ENCODE data around the gene GTF2A1. TPM values are rescaled to one million over a fixed set of nuclear protein-coding genes. Genes with fewer than 3 reads are reported as not detected.
"Not testable (repeated sequence)": the region's sequence is repeated elsewhere in the genome, so short reads cannot be mapped to it uniquely, and the experiment has no call there.

The GTF2A1 gene
- total RNA-seq, 1 donor from 2014 or later: 39.7 TPM

DNA sequence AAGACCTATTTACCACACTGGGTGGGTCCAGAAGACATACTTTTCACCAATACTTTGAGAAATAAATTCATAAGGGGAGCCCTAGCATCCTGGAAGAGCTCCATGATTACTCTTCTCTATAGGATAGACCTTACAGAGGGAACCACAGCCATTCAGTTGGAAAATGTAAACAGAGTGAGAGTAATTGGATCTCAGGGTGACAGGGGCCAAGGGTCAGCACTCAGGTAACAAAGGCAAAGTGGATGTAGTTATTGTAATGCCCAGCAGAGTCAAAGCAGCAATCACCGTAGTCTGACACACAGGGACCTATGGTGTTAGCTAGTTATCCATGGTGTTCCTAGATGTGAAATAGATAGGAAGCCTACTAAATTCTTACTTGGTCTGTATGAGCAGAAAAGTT lies 10.8 kb upstream of the GTF2A1 start:
- no peak for DNase-seq (ENCODE audit: low spot score)

DNA sequence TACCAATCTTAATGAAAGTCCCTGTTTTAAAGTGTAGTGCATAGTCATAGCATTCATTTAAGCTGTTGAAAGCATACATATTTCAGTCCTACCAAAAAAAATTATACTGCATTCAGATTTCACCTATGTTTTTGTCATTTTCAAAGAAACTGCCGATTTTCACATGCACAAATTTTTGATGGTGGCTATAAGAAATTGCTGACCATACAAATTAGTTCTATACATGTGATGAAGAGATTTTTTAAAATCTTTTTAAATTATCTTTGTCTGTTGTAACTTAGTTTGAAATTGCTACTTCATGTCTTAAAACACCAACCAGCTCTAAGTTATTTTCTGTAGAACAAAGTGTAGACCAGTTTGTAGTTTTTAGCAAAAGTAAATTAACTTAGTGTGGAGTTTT lies 3.5 kb upstream of the GTF2A1 start:
- no peak for DNase-seq (ENCODE audit: low spot score)

DNA sequence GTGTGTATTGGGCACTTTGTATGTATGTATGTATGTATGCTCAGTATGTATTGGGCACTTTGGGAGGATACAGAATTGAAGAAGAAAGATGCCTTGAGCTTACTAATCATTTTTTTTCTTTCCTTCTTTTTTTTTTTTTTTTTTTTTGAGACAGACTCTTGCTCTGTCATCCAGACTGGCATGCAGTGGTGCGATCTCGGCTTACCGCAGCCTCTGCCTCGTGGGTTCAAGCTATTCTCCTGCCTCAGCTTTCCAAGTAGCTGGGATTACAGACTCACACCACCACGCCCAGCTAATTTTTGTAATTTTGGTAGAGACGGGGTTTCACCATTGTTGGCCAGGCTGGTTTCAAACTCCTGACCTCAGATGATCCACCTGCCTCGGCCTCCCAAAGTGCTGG lies 3.0 kb upstream of the GTF2A1 start:
- not testable (repeated sequence) for DNase-seq (ENCODE audit: low spot score)

DNA sequence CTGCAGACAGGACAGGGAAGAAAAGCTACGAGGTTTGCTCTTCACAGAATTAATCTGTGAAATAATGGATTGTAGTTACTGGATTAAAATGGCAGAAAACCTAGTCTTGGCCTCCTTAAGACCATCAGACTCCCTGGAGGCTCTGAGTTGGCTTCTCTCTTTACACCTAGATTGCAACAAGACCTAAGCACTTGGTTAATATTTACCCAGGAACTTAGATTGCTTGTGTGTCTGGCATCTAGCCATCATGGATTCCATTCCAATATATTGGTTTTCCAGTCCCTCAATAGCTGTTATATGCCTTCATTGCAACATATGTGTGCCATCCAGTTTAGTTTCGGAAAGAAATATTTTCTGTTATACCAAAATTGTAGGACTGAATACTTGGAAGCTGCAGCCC lies 1.9 kb upstream of the GTF2A1 start:
- DNase-seq (ENCODE audit: low spot score): no peak

DNA sequence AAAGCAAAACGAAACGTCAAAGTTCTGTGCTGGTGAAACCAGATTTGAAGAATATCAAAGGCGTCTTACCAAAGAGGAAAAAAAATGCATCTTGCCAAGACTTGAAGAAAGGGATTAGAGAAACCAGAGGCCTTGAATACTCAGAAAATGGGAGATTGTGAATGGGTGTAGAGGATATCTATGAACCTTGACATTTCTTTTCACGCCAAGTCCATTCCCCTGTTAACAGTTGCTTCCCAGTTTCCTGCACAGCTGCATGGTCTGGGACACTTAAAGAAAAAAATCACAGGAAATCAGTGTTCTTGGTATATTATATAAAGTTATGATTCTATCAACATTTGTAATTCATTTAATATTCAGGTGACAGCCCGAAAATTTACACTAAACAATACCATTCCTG lies 1.4 kb upstream of the GTF2A1 start:
- no peak for DNase-seq (ENCODE audit: low spot score)

DNA sequence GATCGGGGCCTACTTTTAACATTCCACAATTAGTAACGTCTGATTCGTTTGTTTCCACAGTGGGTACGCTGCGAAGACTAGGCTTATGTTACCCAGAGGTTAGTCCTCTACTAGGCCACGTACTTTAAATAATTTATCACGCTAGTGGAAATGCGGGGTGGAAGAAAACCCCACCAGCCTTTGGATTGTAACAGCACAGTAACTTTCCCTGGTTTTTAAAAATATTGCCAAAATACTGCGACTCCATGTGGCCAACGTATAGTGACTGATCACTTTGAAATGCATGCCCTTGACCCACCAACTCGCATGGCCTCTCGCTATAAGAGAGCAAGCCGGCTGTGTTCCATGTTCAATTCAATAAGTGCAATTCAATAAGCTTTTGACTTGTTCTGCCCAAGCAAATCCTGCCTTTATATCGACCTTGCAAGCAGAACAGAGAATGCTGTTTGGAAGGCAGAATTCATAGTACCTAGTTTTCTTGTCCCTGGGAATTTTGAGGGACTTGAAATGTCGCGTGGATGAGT lies 882 bp upstream of the GTF2A1 start:
- no peak for DNase-seq (ENCODE audit: low spot score)

DNA sequence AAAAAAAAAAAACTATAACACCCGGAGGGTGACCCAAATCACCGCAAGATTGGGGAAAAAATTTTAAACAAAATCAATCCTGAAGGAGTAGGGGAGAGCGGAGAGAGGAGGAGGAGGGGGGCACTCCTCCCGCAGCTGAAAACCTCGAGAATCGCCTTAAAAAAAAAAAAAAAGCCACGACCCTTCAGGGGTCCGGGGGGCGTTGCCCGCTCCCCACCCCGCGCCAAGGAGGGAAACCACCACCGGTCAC lies 254 bp downstream of the GTF2A1 start:
- DNase-seq (ENCODE audit: low spot score): no peak

DNA sequence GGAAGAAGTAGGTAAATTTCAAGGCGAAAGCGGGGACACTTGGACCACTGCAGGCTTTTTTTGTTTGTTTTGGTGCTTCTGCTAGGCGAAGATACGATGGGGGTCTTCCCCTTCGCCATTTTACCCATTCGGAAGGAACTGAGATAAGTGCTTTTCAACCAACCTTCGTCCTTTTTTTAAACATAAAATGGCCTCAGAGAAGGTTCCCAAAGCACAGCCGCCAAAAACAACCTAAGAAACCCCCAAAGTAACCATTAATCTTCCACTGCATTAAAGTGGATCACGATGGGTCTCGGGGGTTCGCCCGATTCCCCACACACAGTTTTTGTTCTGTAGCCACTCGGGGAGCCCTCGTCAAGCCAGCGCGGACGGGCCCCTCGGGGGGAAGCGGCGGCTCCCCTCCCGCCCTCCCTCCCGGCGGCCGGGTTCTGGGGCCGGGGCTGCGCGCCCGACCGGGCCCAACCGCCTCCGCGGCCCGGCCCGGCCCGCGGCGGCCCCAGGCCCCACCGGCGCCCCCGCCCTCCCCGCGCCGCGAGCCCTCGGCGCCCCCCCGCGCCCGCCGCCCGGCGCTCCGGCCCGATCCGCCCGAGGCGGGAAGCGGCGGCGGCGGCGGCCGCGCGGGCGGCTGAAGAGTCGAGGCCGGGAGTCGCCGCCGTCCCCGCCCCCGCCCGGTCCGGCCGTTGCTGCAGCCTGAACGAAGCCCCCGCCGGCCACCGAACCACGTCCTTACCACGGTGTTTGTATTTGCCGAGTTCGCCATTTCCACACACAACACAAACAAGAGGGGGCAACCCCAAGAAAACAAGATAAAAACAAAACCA lies 790 bp downstream of the GTF2A1 start:
- peak; percentile 56 for DNase-seq (ENCODE audit: low spot score)

DNA sequence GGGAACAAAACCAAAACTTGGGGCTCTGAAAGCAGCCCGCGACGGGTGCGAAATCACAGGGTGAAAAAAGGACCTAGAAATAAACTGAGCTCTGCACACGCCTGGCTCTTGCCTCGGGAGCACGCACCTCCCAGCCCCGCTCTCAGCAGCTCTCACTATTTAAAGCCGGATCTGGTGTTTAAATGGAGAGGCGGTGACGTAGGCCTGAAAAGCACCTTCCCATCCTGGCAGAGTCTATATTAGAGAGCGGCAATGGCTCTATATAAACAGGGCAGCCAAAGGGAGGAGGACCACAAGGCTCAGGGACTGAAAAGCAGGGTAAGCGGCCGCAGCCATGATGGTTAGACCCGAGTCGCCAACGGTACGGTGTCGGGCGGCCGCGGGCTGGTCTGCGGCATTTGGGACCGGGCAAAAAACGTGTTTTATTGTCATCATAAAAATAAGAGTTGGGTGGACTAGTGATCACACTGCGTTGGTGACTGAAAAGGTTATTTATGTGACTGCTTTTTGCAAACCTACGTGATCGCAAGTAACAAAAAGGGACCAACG lies 1.5 kb downstream of the GTF2A1 start:
- DNase-seq (ENCODE audit: low spot score): peak; percentile 98

DNA sequence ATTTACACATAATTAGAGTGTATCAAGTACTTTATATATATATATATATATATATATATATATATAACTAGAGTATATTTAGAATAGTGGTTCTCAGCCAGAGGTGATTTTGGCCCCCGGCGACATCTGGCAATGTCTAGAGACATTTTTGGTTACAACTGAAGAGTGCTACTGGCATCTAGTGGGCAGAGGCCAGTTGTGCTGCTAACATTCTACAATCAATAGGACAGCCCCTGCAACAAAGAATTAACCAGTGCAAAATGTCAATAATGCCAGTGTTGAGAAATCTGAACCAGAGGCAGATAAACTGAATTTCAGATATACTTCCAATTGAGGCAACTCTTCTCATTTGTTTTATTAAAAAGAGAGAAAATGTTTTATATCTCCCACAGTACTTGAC lies 8.9 kb downstream of the GTF2A1 start:
- DNase-seq (ENCODE audit: low spot score): peak; percentile 25

DNA sequence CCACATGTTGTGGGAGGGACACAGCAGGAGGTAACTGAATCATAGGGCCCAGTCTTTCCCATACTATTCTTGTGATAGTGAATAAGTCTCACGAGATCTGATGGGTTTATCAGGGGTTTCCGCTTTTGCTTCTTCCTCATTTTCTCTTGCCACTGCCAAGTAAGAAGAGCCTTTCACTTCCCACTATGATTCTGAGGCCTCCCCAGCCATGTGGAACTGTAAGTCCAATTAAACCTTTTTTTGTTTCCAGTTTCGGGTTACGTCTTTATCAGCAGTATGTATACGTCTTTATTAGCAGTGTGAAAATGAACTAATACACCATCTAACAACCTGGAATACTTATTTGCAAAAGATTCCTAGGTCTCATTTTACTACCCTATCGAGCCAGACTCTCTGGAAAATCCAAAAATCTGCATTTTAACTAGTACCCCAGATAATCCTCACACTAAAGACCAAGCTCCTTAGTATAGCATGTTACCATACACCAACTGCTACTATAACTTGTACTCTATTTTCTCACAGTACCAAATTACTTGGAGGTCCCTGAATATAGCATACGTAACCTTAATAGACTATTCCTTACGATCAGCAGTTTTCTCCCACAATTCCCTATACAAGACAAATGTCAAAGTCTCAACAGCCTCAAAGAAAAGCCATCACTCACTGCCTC lies 11.5 kb downstream of the GTF2A1 start:
- DNase-seq (ENCODE audit: low spot score): no peak

DNA sequence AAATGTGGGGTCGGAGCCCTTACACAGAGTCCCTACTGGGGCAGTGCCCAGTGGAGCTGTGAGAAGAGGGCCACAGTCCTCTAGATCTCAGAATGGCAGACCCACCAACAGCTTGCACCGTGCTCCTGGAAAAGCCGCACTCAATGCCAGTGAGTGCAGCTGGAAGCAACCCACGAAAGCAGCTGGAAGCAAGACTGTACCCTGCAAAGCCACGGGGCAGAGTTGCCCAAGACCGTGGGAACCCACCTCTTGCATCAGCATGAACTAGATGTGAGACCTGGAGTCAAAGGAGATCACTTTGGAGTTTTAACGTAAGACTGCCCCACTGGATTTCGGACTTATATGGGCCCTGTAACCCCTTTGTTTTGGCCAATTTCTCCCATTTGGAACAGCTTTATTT lies 12.3 kb downstream of the GTF2A1 start:
- DNase-seq (ENCODE audit: low spot score): no peak

DNA sequence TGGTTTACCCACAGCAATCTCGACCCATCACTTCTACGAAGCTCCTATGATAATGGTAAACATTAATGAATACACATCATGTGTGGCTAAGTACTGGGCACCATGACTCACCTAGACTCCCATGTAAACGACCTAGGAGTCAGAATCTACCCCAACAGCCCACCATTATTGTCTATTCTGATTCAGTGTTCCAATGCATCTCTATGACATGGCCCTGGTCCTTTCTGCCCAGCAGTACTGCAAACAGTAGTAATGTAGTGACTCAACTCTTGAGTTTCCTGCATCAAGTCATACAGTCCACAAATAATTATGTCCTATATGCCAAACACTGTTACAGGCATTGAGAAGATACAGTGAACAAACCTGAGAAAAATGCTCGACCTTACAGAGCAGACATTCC lies 14.6 kb downstream of the GTF2A1 start:
- no peak for DNase-seq (ENCODE audit: low spot score)

DNA sequence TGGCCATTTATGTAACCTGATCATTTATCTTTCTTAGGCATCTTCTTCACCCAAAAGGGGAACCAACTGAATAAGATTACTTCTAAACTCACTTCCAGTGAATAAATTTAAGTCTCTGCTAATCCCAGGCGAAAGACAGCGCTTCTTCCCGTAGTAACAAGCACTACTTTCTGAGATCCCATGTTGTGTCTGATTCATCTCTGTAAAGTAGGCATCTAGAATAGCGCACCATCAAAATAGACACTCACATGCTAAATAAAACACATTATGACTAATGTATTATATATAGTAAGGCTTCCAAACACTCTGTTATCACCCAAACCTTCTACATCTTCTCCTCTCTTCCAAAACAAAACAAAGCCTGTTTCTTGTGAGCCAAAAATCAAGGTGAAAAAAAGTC lies 15.1 kb downstream of the GTF2A1 start:
- no peak for DNase-seq (ENCODE audit: low spot score)

DNA sequence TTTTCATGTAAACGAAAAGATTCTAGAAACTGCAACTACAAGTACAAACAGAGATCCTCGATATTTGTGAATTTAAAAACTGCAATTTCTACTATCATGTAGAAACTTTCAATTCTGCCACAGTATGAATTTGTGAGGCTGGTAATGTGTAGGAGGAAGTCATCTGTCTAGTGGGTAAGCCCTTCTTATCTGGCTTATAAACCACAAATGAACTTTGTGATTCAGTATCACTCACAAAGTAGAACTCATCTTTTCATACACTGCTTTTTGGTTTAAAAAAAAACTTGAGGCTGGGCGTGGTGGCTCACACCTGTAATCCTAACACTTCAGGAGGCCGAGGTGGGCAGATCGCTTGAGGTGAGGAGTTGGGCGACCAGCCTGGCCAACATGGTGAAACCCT lies 20.7 kb downstream of the GTF2A1 start:
- DNase-seq (ENCODE audit: low spot score): no peak

DNA sequence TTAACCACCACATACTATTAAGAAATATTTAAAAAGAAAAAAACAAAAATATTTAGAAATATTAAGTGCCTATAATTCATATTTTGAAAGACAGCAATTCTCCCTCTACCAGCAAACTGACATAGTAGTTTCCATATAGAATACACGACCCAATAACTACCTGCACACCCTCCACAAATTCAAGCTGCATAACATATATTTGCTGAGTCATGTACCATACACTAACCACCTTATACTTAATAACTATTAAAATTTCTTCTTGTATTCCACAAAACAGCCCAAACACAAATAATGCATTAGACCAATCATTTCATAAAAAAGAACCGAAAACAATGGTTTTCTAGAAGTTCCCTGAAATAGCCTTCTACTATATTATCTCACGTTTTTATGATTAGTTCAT lies 21.7 kb downstream of the GTF2A1 start:
- DNase-seq (ENCODE audit: low spot score): no peak

DNA sequence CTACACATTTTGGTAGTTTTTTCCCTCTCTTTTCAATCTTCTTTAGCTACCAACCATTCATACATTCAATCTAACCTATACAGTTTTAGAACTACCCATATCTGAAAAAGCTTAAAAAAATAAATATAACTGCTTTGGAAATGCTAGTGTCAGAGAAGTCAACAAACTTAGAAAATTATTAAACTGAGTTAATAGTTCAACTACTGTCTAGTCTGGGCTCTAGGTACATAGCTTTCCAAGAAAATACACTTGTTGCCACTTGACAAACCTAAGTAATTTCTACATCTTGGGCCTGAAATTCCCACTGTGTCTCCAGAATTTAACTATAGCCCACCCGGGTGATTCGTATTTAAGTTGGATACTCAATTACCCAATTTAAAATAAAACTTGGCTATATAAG lies 22.1 kb downstream of the GTF2A1 start:
- no peak for DNase-seq (ENCODE audit: low spot score)

DNA sequence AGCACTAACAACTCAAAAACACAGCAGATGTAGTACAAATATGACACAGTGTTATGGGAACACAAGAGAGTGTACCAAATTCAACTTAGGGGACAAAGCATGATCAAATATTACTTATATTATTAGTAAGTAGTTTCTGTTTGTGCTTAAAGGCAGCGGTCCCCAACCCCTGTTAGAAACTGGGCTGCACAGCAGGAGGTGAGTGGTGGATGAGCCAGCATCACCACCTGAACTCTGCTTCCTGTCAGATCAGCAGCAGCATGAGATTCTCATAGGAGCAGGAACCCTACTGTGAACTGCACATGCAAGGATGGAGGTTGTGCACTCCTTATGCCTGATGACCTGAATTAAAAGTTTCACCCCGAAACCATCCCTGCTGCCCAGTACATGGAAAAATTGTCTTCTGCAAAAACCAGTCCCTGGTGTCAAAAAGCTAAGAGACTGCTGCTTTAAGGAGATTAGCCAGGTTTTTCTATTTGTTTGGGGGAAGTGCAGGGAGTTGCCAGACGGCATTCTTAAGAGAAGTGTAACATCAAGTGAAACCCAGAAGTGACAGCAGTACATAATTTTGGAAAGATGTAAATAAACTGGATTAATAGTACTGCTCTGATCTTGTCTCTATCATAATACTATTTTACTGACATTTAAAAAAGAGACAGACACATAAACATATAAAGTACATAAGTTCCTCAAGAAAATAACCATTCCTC lies 26.7 kb downstream of the GTF2A1 start:
- DNase-seq (ENCODE audit: low spot score): no peak

DNA sequence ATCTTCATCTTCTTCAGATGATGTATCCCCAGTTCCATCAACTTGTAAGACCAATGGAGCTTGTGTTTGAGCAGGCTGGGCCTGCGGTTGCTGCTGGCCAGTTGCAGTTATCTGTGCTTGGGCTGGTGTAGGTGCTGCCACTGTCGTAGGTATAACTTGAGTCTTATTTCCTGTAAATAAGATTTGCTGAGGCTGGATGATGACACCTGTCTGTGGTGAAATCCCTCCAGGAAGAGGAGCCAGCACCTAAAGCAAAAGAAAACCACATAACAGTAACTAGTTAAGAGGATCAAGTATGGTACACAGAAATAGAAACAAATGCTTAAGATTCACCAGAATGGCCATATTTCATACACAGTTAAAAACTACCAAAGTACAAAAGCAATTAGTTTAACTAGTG lies 28.2 kb downstream of the GTF2A1 start:
- no peak for DNase-seq (ENCODE audit: low spot score)

DNA sequence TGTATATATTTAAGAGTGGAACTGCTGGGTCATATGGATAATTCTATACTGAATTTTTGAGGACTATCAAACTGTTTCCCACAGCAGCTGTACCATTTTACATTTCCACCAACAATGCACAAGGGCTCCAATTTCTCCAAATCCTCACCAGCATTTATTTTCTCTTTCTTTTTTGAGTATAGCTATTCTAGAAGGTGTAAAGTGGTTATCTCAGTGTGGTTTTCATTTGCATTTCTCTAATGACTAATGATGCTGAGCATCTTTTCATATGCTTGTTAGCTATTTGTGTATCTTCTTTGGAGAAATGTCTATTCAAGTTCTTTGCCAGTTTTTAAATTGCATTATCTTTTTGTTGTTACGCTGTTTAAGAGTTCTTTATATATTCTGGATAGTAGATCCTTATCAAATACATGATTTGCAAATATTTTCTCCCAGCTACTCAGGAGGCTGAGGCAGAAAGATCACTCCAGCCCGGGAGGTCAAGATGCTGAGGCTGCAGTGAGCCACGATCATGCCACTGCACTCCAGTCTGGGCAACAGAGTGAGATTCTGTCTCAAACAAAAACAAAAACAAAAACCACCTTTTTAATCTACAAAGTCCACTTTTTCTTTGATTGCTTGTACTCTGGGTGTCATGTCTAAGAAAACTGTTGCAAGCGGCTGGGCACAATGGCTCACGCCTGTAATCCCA lies 32.8 kb downstream of the GTF2A1 start:
- DNase-seq (ENCODE audit: low spot score): no peak

DNA sequence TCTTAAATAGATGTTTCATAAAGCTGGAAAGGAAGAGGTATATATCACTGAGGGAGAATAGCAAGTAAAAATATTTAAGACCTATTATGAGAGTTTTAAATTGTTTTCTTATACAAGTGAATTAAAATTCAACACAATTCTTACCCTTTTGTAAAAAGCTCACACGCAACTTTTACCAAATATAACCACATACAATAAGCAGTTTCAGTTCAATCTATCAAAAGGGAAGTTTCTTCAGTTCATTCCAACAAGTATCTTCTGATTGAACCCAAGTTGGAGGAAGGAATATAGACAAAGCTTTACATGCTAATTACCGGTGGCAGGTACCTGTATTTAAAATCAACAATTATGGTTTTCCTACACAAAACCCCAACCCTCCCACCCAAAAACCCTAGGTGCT lies 41.1 kb downstream of the GTF2A1 start:
- no peak for DNase-seq (ENCODE audit: low spot score)

DNA sequence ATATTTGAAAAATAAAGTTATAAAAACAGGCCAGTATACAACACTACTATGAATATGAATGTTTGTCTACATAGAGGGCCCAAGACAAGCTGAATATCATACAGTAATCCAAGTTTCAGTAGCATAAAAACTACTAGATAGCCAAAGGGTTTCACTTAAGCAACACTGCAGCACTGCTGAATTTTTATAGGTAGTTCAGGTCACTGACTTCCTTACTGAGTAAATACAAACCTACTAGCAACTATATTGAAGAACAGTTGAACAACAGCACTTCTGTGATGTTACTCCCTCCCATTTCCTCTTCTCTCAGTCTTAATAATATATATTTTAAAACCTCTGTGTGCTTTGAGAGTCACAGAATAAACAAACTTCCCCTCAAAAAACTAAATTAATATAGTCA lies 42.7 kb downstream of the GTF2A1 start:
- no peak for DNase-seq (ENCODE audit: low spot score)

All from umbilical cord (tissue), 2 donors.